Neuron (in vitro differentiated cells): ENCODE measurements around the gene USP21.

ENCODE experiments used
- H2AFZ ChIP-seq: one replicate; pipeline ENCODE4 v1.6.1; 2013; ENCODE audit warnings: low read depth, mild to moderate bottlenecking, inconsistent platforms, low read length, moderate library complexity
- H3K27me3 ChIP-seq: one replicate; pipeline ENCODE4 v1.6.1; 2013; ENCODE audit warnings: low read length; ENCODE audit not compliant: insufficient read depth
- H3K36me3 ChIP-seq: one replicate; pipeline ENCODE4 v1.6.1; 2013; ENCODE audit warnings: low read length; ENCODE audit not compliant: insufficient read depth
- H3K4me1 ChIP-seq: one replicate; pipeline ENCODE4 v1.6.1; 2013; ENCODE audit warnings: low read length; ENCODE audit not compliant: insufficient read depth
- H3K4me3 ChIP-seq: 2 replicates; pipeline ENCODE4 v1.5.1; 2013; ENCODE audit warnings: mild to moderate bottlenecking, low read length, moderate library complexity
- H3K9me3 ChIP-seq: one replicate; pipeline ENCODE4 v1.6.1; 2013; ENCODE audit warnings: low read length

Gene USP21

GRCh38 chr1:161166669-161167548, 7.6 kb downstream of the USP21 start:
- H3K36me3 ChIP-seq, result peaks cover 45% of the 10 kb centered on the region
- H3K27me3 ChIP-seq, result no peaks in the 10 kb centered on the region
- H3K9me3 ChIP-seq, result no peaks in the 10 kb centered on the region
- H3K4me3 ChIP-seq, result peak overlapping the region; percentile 89
- H3K4me1 ChIP-seq, result peaks cover 8% of the 10 kb centered on the region
- peak overlapping the region; percentile 44 for H2AFZ ChIP-seq

GRCh38 chr1:161168906-161169305, 9.6 kb downstream of the USP21 start:
- Histone ChIP-seq H3K4me1 (peaks cover 8% of the 10 kb centered on the region), H2AFZ (no peak overlapping the region), H3K36me3 (peaks cover 47% of the 10 kb centered on the region), H3K9me3 (no peaks in the 10 kb centered on the region), H3K4me3 (no peak overlapping the region), H3K27me3 (no peaks in the 10 kb centered on the region)

- Histone ChIP-seq H3K4me1 (peaks cover 8% of the 10 kb centered on the region), H3K9me3 (no peaks in the 10 kb centered on the region), H2AFZ (no peak overlapping the region), H3K4me3 (no peak overlapping the region), H3K27me3 (no peaks in the 10 kb centered on the region), H3K36me3 (peaks cover 63% of the 10 kb centered on the region)
These were observed 11.9 kb downstream of the USP21 start for GRCh38 chr1:161171191-161171590.

GRCh38 chr1:161171696-161172095, 12.4 kb downstream of the USP21 start:
- Histone ChIP-seq H3K27me3 (no peaks in the 10 kb centered on the region), H3K4me3 (no peak overlapping the region), H3K9me3 (no peaks in the 10 kb centered on the region), H3K36me3 (peaks cover 63% of the 10 kb centered on the region), H3K4me1 (peaks cover 12% of the 10 kb centered on the region), H2AFZ (no peak overlapping the region)

GRCh38 chr1:161172349-161172748, 13.0 kb downstream of the USP21 start:
- no peaks in the 10 kb centered on the region for H3K9me3 ChIP-seq
- peaks cover 10% of the 10 kb centered on the region for H3K4me1 ChIP-seq
- H3K4me3 ChIP-seq, result no peak overlapping the region
- H3K36me3 ChIP-seq, result peaks cover 63% of the 10 kb centered on the region
- no peak overlapping the region for H2AFZ ChIP-seq
- no peaks in the 10 kb centered on the region for H3K27me3 ChIP-seq

- Histone ChIP-seq H2AFZ (no peak overlapping the region), H3K36me3 (peaks cover 63% of the 10 kb centered on the region), H3K4me3 (no peak overlapping the region)
These were observed 13.6 kb downstream of the USP21 start for GRCh38 chr1:161172776-161173376.

GRCh38 chr1:161173711-161174110, 14.4 kb downstream of the USP21 start:
- H3K36me3 ChIP-seq, result peaks cover 63% of the 10 kb centered on the region
- no peak overlapping the region for H3K4me3 ChIP-seq
- H3K27me3 ChIP-seq, result no peaks in the 10 kb centered on the region
- H3K9me3 ChIP-seq, result no peaks in the 10 kb centered on the region
- peaks cover 12% of the 10 kb centered on the region for H3K4me1 ChIP-seq
- H2AFZ ChIP-seq, result no peak overlapping the region

More at GRCh38 chr1:161172776-161173376, 13.6 kb downstream of the USP21 start:
- H3K4me1 ChIP-seq, result peaks cover 12% of the 10 kb centered on the region
- H3K27me3 ChIP-seq, result no peaks in the 10 kb centered on the region
- no peaks in the 10 kb centered on the region for H3K9me3 ChIP-seq

GRCh38 chr1:161174911-161175310, 15.6 kb downstream of the USP21 start:
- peaks cover 52% of the 10 kb centered on the region for H3K36me3 ChIP-seq
- H3K9me3 ChIP-seq, result no peaks in the 10 kb centered on the region

GRCh38 chr1:161175771-161176453, 16.6 kb downstream of the USP21 start:
- peak overlapping the region; percentile 66 for H3K4me3 ChIP-seq
- H3K4me1 ChIP-seq, result peaks cover 12% of the 10 kb centered on the region
- H3K9me3 ChIP-seq, result no peaks in the 10 kb centered on the region
- no peaks in the 10 kb centered on the region for H3K27me3 ChIP-seq
- H3K36me3 ChIP-seq, result peaks cover 45% of the 10 kb centered on the region
- H2AFZ ChIP-seq, result no peak overlapping the region

More at GRCh38 chr1:161174911-161175310, 15.6 kb downstream of the USP21 start:
- Histone ChIP-seq H3K4me3 (no peak overlapping the region), H2AFZ (no peak overlapping the region), H3K27me3 (no peaks in the 10 kb centered on the region), H3K4me1 (peaks cover 12% of the 10 kb centered on the region)

GRCh38 chr1:161176468-161177111, 17.3 kb downstream of the USP21 start:
- H3K4me3 ChIP-seq, result peak overlapping the region; percentile 66
- peaks cover 12% of the 10 kb centered on the region for H3K4me1 ChIP-seq
- no peaks in the 10 kb centered on the region for H3K9me3 ChIP-seq
- peaks cover 38% of the 10 kb centered on the region for H3K36me3 ChIP-seq
- H3K27me3 ChIP-seq, result no peaks in the 10 kb centered on the region
- peak overlapping the region; percentile 57 for H2AFZ ChIP-seq

- H2AFZ ChIP-seq, result peak within 1 kb of the TSS; percentile 57
- H3K36me3 ChIP-seq, result peaks cover 31% of the 10 kb centered on the region
- peak within 1 kb of the TSS; percentile 66 for H3K4me3 ChIP-seq
- no peaks in the 10 kb centered on the region for H3K27me3 ChIP-seq
- H3K4me1 ChIP-seq, result peaks cover 12% of the 10 kb centered on the region
- no peaks in the 10 kb centered on the region for H3K9me3 ChIP-seq
These were observed 18.0 kb downstream of the USP21 start, which contains the start of gene B4GALT3 for GRCh38 chr1:161177112-161177935. TSS of gene B4GALT3 (minus strand) at chr1:161177507. CDS start at chr1:161176060, 1,447 bp downstream.

GRCh38 chr1:161177936-161178244, 18.6 kb downstream of the USP21 start:
- Histone ChIP-seq H3K9me3 (no peaks in the 10 kb centered on the region), H2AFZ (peak overlapping the region; percentile 57), H3K36me3 (peaks cover 27% of the 10 kb centered on the region), H3K4me3 (peak overlapping the region; percentile 66), H3K27me3 (no peaks in the 10 kb centered on the region), H3K4me1 (peaks cover 12% of the 10 kb centered on the region)
